Keratinocyte (primary cell): Measurements from ENCODE around the gene CDH1.

Experiments used
- CTCF ChIP-seq, 3 experiments: IDR thresholded peaks in 1 of 3; conservative IDR thresholded peaks in 1 of 3; optimal IDR thresholded peaks in 1 of 3; 2 replicates in 2 of 3; 3 replicates in 1 of 3; pipeline versions ENCODE3 to v1.5.1; 2011; ENCODE audit warnings: low read length in 3 of 3, mild to moderate bottlenecking in 3 of 3, moderate library complexity in 2 of 3, control low read depth in 1 of 3, inconsistent platforms in 1 of 3; ENCODE audit not compliant: insufficient read depth in 2 of 3; ENCODE audit errors: extremely low read depth in 1 of 3
- EZH2 ChIP-seq: IDR thresholded peaks from one replicate; pipeline ENCODE4 v1.6.1; 2012; ENCODE audit warnings: inconsistent platforms, mild to moderate bottlenecking, low read length, moderate library complexity

- TF ChIP-seq CTCF (optimal IDR thresholded peaks at IDR 0.05 in 1 of 3, IDR thresholded peaks at IDR 0.05 in 1 of 3, conservative IDR thresholded peaks at IDR 0.05 in 1 of 3; ENCODE audit: extremely low read depth in 1 of 3, insufficient read depth in 2 of 3, low read length in 3 of 3) (no peak), EZH2 (no peak)
These were observed 44.7 kb downstream of the CDH1 start for GRCh38 chr16:68781784-68782183.
